Measurements from ENCODE around the gene PI3.

PI3 gene

DNA sequence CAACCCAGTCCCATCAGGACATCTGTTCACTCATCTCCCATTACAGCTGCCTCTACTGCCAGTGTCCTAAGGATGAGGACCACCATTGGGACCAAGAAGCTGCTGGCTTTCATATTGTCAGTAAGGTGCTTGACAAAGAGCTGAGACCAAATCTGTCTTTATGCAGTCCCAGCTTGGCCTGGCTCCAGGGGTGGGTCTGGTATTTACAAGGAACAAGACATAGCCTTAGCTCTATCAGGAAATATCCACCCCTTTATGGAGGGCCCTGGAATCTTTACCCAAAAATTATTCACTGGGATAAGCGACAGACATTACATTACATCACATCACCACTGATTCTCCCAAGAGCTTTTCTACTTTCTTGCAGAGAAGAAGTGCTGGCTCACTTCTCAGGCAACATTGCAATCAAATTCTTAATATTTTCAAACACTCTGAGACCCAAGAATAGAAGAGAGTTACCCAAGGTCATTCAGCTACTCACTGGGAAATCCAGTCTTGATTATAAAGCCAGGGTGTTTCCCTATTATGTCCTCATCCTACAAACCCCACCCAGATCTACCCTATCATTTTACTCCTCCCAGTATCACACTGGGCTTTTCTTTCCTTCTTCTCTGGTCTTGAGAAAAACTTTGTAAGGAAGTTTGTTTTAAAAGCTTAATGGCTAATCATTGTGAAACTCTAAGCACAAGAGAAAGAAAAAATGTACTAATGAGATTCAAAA lies 11.5 kb upstream of the PI3 start:
- no peak for DNase-seq (ENCODE audit: extremely low spot score)
- CTCF ChIA-PET, result interaction anchor here (1.0 to 1.8 kb wide), 2 partner anchors 24 to 287 kb away, joined by 3 to 8 read pairs; no protein-coding TSS in a partner anchor
- TF ChIP-seq SP1 (IDR thresholded peaks at IDR 0.05) (no peak), BHLHE40 (IDR thresholded peaks at IDR 0.05; ENCODE audit: borderline replicate concordance) (no peak)
- POLR2A ChIA-PET, result no interaction called here

DNA sequence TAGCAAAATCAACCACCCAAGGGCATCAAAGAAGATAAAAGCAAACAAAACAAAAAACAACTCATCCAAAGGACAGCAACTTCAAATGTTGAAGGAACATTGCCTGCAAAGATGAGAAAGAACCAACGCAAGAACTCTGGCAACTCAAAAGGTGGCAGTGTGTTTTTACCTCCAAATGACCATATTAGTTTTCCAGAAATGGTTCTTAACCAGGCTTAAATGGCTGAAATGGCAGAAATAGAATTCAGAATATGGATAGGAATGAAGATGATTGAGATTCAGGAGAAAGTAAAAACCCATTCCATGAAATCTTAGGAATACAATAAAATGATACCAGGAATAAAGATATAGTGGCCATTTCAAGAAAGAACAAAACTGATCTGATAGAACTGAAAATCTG lies 9.8 kb upstream of the PI3 start:
- POLR2A ChIA-PET, result no interaction called here
- TF ChIP-seq LEF1 (IDR thresholded peaks at IDR 0.05; ENCODE audit: borderline replicate concordance) (no peak), ELF4 (IDR thresholded peaks at IDR 0.05) (no peak), SUZ12 (IDR thresholded peaks at IDR 0.05) (no peak), FOXM1 (IDR thresholded peaks at IDR 0.05; ENCODE audit: borderline replicate concordance) (no peak), SP1 (IDR thresholded peaks at IDR 0.05) (no peak), L3MBTL2 (conservative IDR thresholded peaks at IDR 0.05) (no peak), CTBP1 (IDR thresholded peaks at IDR 0.05; ENCODE audit: borderline replicate concordance) (no peak), FOXK2 (IDR thresholded peaks at IDR 0.05) (no peak), TARDBP (IDR thresholded peaks at IDR 0.05) (no peak), ARNT (IDR thresholded peaks at IDR 0.05) (no peak), FOXA1 (IDR thresholded peaks at IDR 0.05) (no peak), BHLHE40 (IDR thresholded peaks at IDR 0.05; ENCODE audit: borderline replicate concordance) (no peak), NFRKB (IDR thresholded peaks at IDR 0.05) (no peak), HDGF (IDR thresholded peaks at IDR 0.05; ENCODE audit: borderline replicate concordance) (no peak), ZNF384 (IDR thresholded peaks at IDR 0.05) (no peak)
- TF ChIP-seq, protein P1, sequence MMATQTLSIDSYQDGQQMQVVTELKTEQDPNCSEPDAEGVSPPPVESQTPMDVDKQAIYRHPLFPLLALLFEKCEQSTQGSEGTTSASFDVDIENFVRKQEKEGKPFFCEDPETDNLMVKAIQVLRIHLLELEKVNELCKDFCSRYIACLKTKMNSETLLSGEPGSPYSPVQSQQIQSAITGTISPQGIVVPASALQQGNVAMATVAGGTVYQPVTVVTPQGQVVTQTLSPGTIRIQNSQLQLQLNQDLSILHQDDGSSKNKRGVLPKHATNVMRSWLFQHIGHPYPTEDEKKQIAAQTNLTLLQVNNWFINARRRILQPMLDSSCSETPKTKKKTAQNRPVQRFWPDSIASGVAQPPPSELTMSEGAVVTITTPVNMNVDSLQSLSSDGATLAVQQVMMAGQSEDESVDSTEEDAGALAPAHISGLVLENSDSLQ (IDR thresholded peaks at IDR 0.05), result no peak
- DNase-seq (ENCODE audit: extremely low spot score), result no peak
- CTCF ChIA-PET, result no interaction called here

DNA sequence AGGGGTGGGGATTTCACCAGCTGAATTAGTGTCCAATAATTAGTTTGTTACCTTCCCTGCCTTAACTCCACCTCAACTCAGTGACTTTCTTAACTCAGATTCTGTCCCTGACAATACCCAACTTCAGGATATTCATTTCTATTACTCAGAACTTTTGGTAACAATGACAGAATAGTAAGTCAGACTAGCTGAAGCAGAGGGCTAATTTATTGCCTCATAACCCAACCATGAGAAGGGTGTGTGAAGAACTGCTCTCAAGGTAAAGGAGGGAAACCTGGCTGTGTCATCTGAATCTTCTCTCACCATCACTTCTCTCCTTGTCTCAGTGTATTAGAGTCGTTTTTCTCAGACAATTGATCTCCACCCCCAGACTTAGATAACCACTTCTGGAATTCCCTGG lies 1.2 kb upstream of the PI3 start:
- DNase-seq (ENCODE audit: extremely low spot score), result no peak
- ChIA-PET POLR2A (no interaction called here), CTCF (no interaction called here)
- TF ChIP-seq HDGF (IDR thresholded peaks at IDR 0.05; ENCODE audit: borderline replicate concordance), result no peak

DNA sequence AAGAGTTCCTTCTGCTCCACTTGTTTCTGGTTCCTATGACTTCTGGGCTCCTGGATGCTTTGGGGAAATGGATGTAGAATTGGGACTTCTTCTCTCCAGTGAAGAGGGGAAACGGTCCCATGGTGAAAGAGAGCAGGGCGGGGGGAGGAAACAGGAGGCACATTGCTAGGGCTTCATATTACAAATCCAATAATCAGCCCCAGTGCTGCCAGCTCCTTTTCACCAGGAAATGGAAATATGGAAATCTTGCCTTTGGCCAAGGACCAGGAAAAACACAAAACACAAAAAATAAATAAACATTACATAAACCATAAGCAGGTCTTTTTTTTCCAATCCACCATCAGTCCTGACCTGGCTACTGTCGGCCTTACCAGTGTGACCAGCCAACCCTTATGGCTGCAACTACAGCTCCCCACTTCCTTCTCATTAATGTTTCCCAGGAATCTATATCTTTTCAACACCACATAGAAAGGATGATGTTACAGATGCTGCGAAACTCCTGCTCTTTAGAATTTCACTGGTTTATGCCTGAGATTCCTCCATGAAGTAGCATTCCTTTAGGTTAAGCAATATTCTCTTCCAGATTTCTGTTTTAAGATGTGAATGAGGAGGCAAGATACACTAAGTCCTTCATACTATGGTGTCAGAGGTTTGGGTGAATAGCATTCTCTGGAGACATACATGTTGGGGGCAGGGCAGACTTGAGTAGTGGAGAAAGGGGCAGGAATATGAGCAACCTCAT lies 2.0 kb downstream of the PI3 start:
- no peak for TF ChIP-seq SUZ12 (IDR thresholded peaks at IDR 0.05)
- TF ChIP-seq TARDBP (IDR thresholded peaks at IDR 0.05), result no peak
- TF ChIP-seq FOXK2 (IDR thresholded peaks at IDR 0.05), result no peak
- TF ChIP-seq CTBP1 (IDR thresholded peaks at IDR 0.05; ENCODE audit: borderline replicate concordance), result no peak
- no peak for TF ChIP-seq FOXM1 (IDR thresholded peaks at IDR 0.05; ENCODE audit: borderline replicate concordance)
- no peak for TF ChIP-seq ZNF384 (IDR thresholded peaks at IDR 0.05)
- no peak for TF ChIP-seq BHLHE40 (IDR thresholded peaks at IDR 0.05; ENCODE audit: borderline replicate concordance)
- ChIA-PET POLR2A (no interaction called here), CTCF (no interaction called here)
- DNase-seq (ENCODE audit: extremely low spot score), result no peak

DNA sequence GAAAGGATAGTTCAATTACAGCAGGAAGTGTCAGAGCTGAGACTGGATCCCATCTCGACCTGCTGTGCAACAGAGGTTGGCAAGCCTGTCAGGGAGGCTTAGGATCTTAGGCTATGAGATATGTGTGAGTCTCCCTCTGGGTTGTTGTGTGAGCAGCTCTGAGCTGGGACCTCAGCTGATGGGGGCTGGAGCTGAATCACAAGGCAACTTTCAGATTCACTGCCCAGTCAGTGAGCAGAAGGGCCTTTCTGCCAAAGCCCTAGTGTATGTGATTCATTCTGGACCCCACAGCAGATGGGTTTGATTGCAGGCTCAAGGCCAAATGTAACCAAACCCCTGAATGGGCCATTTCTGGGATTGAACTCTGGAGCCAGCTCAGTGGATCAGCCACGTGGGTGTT lies 4.5 kb downstream of the PI3 start:
- DNase-seq (ENCODE audit: extremely low spot score), result no peak
- TF ChIP-seq SUZ12 (IDR thresholded peaks at IDR 0.05), result no peak
- ChIA-PET POLR2A (no interaction called here), CTCF (no interaction called here)

DNA sequence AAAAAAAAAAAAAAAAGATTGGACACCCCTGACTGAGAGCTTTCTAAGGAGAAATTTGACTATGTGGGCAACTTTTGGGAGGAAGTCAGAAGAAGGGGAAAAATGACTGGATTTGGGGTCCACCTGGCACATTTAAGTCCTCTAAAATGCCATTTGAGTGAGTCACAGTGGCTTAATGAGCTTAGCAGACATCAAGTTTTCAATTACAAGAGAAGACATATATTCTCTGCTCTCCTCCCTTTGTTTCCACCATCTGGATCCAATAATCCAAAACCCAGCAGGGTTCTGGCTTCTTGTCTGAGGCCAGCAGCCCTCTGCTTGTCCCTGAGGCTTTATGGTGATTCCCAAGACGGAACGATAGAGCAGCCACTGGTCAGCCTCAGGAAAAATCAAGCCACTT lies 6.9 kb downstream of the PI3 start:
- CTCF ChIA-PET, result no interaction called here
- TF ChIP-seq TARDBP (IDR thresholded peaks at IDR 0.05) (no peak), SUZ12 (IDR thresholded peaks at IDR 0.05) (no peak), NFRKB (IDR thresholded peaks at IDR 0.05) (no peak), L3MBTL2 (conservative IDR thresholded peaks at IDR 0.05) (no peak), ARNT (IDR thresholded peaks at IDR 0.05) (no peak), FOXK2 (IDR thresholded peaks at IDR 0.05) (no peak), ELF4 (IDR thresholded peaks at IDR 0.05) (no peak), BHLHE40 (IDR thresholded peaks at IDR 0.05; ENCODE audit: borderline replicate concordance) (no peak), FOXM1 (IDR thresholded peaks at IDR 0.05; ENCODE audit: borderline replicate concordance) (no peak), CTBP1 (IDR thresholded peaks at IDR 0.05; ENCODE audit: borderline replicate concordance) (no peak), FOXA1 (IDR thresholded peaks at IDR 0.05) (no peak), LEF1 (IDR thresholded peaks at IDR 0.05; ENCODE audit: borderline replicate concordance) (no peak), HDGF (IDR thresholded peaks at IDR 0.05; ENCODE audit: borderline replicate concordance) (no peak), ZNF384 (IDR thresholded peaks at IDR 0.05) (no peak), SP1 (IDR thresholded peaks at IDR 0.05) (no peak)
- TF ChIP-seq, protein P1 (IDR thresholded peaks at IDR 0.05), result no peak
- no peak for DNase-seq (ENCODE audit: extremely low spot score)
- POLR2A ChIA-PET, result no interaction called here

DNA sequence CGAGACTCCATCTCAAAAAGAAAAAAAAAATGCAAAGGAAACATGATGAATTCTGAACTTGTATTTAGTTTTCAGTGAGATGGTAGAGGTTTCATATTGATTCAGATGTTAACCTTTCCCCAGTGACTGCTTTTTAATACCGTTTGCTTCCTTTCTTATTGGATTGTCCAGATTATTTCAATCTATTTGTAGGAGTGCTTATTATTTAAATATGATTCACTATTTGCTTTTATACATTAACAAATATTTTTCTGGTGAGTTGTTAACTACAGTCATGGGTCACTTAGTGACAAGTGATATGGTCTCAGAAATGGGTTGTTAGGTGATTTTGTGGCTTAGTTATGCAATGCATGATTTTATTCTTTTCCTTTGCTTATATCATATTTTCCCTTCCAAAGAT lies 8.4 kb downstream of the PI3 start:
- DNase-seq (ENCODE audit: extremely low spot score), result no peak
- POLR2A ChIA-PET, result no interaction called here
- CTCF ChIA-PET, result no interaction called here
- TF ChIP-seq NFRKB (IDR thresholded peaks at IDR 0.05) (no peak), ZNF384 (IDR thresholded peaks at IDR 0.05) (no peak), ARNT (IDR thresholded peaks at IDR 0.05) (no peak)
- TF ChIP-seq, protein P1 (IDR thresholded peaks at IDR 0.05), result no peak
